ENCODE results near the gene ABCC10. TPM values are rescaled to one million over a fixed set of nuclear protein-coding genes. Genes with fewer than 3 reads are reported as not detected.

ABCC10 gene
- total and polyA plus RNA-seq, 9 donors: 8.9 to 34.9 (median 21.1) TPM

DNA sequence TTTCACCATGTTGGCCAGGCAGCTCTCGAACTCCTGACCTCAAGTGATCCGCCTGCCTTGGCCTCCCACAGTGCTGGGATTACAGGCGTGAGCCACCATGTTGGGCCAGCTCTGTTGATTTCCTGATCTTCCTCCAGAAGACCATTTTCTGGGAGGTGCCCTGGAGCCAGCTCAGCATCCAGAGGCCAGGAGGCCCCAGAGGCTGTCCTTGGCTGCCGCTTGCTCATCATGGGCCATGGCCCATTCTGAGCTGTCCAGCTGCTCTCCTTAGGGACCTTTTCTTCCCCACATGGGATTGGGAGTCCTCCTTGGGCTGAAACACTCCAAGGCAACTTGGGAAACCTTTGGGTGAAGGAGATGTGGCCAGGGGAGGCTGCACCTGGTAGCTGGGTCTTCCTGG, 67.4 kb downstream of the ABCC10 start:
- intact Hi-C loops (cut with DNase I): loop anchor here in 1 of 4 donors (10.0 kb wide), 1 partner anchor 230 kb away; no protein-coding TSS in a partner anchor
- Histone ChIP-seq H3K4me3 (no peak overlapping the region), H3K4me1 (ENCODE audit: insufficient read depth) (peaks cover 18% of the 10 kb centered on the region), H3K27me3 (no peaks in the 10 kb centered on the region), H3K27ac (no peak overlapping the region), H3K36me3 (no peaks in the 10 kb centered on the region), H3K9me3 (no peaks in the 10 kb centered on the region)
- WGBS, 3 donors: 96 to 98% (median 97%) methylated on average over 4 of the region's 4 CpGs
- DNase-seq: no peak
- TF ChIP-seq, protein P1, sequence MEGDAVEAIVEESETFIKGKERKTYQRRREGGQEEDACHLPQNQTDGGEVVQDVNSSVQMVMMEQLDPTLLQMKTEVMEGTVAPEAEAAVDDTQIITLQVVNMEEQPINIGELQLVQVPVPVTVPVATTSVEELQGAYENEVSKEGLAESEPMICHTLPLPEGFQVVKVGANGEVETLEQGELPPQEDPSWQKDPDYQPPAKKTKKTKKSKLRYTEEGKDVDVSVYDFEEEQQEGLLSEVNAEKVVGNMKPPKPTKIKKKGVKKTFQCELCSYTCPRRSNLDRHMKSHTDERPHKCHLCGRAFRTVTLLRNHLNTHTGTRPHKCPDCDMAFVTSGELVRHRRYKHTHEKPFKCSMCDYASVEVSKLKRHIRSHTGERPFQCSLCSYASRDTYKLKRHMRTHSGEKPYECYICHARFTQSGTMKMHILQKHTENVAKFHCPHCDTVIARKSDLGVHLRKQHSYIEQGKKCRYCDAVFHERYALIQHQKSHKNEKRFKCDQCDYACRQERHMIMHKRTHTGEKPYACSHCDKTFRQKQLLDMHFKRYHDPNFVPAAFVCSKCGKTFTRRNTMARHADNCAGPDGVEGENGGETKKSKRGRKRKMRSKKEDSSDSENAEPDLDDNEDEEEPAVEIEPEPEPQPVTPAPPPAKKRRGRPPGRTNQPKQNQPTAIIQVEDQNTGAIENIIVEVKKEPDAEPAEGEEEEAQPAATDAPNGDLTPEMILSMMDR (IDR thresholded peaks at IDR 0.05): no peak
- no peak for TF ChIP-seq POLR2A (IDR thresholded peaks at IDR 0.05)
- no peak for TF ChIP-seq EP300 (IDR thresholded peaks at IDR 0.05)

DNA sequence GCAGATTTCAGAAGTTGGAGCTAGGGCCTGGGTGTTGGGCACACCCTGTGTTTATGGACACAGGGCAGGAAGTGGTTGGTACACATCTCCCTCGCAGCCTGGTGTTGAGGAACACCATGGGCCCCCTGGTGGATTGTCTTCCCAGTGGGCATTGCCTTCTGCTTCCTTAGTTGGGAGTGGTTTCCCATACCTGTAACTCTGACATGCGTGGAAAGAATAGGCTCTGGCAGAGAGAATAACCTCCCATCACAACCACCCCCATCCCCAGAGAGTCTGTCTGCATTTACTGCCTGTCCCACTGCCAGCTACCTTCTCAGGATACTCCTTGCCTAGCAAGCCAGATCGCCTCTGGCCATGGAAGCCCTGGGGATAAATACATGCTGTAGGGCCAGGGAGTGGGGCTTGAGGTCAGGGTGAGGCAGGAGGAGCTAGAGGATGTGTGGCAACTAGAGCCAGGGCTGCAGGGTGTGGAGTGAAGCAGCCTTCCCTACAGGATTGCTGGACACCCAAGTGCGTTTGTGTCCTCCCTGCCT, 68.1 kb downstream of the ABCC10 start:
- H3K27ac ChIP-seq: no peak overlapping the region
- intact Hi-C loops (cut with DNase I): loop anchor here in 1 of 4 donors (10.0 kb wide), 1 partner anchor 231 kb away; no protein-coding TSS in a partner anchor

DNA sequence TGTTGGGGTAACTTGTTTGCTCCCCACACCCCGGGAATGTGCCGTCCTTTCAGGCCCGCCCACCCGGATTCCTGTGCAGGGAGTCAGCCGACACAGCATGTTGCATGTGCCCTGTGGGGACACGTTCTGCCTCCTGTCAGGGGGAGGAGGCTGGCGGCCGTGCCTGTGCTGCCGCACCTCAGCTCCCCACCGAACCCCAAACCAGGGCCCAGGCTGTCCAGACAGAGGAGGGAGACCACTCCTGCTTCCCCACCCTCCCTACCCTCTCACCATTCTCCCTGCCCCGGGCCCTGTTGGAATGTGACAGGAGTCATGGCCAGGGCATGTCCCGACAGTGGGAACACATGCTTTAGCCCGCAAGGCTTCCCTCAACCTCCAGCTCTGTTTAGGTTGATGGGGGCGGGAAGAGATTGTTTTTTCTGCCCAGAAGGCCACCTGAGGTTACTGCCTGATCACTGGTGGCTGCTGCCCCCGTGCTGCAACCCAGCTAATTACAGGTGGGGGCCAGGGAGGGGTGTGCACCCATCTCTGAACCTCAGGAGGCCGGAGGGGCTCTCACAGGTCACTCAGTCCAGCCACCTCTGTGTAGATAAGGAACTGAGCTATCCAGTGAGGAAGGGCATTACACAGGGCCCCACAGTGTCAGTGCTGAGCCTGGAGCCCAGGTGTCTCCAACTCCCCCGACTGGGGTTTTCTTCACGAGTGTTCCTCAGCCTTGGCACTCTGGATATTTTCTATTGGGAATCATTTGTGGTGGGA, 69.2 kb downstream of the ABCC10 start:
- Histone ChIP-seq H3K4me1 (ENCODE audit: insufficient read depth) (peaks cover 18% of the 10 kb centered on the region), H3K27me3 (no peaks in the 10 kb centered on the region), H3K9me3 (no peaks in the 10 kb centered on the region), H3K4me3 (no peak overlapping the region), H3K36me3 (no peaks in the 10 kb centered on the region), H3K27ac (no peak overlapping the region)
- 21 to 36% (median 23%) methylated on average over 17 to 18 of the region's 18 CpGs for WGBS, 3 donors
- DNase-seq: no peak
- intact Hi-C loops (cut with DNase I): loop anchor here in 1 of 4 donors (10.0 kb wide), 1 partner anchor 232 kb away; no protein-coding TSS in a partner anchor
- no peak for TF ChIP-seq POLR2A (IDR thresholded peaks at IDR 0.05)
- TF ChIP-seq EP300 (IDR thresholded peaks at IDR 0.05): no peak
- TF ChIP-seq, protein P1 (IDR thresholded peaks at IDR 0.05): peak in 2 of 3 donors; percentile 38 to 46

More for the DNA sequence above, 68.1 kb downstream of the ABCC10 start:
- TF ChIP-seq EP300 (IDR thresholded peaks at IDR 0.05) (no peak), POLR2A (IDR thresholded peaks at IDR 0.05) (no peak)
- TF ChIP-seq, protein P1 (IDR thresholded peaks at IDR 0.05): no peak
- Histone ChIP-seq H3K27me3 (no peaks in the 10 kb centered on the region), H3K4me1 (ENCODE audit: insufficient read depth) (peaks cover 18% of the 10 kb centered on the region), H3K9me3 (no peaks in the 10 kb centered on the region), H3K36me3 (no peaks in the 10 kb centered on the region), H3K4me3 (no peak overlapping the region)
- 68 to 79% (median 69%) methylated on average over 4 of the region's 4 CpGs for WGBS, 3 donors
- no peak for DNase-seq

DNA sequence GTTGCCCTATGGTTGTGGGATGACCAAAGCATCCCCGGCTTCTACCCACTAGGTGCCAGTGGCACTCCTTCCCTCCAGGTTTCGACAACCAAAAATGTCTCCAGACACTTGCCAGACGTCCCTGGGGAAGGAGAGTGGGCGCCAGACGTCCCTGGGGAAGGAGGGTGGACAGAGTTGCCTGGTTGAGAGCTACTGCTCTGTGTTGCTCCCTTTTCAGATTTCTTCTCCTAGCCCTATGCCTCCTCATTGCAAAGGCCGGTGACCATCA, 69.7 kb downstream of the ABCC10 start:
- DNase-seq: no peak
- Histone ChIP-seq H3K4me1 (ENCODE audit: insufficient read depth) (peaks cover 15% of the 10 kb centered on the region), H3K4me3 (no peak overlapping the region), H3K27me3 (no peaks in the 10 kb centered on the region), H3K27ac (no peak overlapping the region), H3K36me3 (no peaks in the 10 kb centered on the region), H3K9me3 (no peaks in the 10 kb centered on the region)
- intact Hi-C loops (cut with DNase I): loop anchor here in 1 of 4 donors (10.0 kb wide), 1 partner anchor 232 kb away; no protein-coding TSS in a partner anchor
- TF ChIP-seq, protein P1 (IDR thresholded peaks at IDR 0.05): no peak
- TF ChIP-seq EP300 (IDR thresholded peaks at IDR 0.05) (no peak), POLR2A (IDR thresholded peaks at IDR 0.05) (no peak)
- WGBS, 3 donors: 78 to 89% (median 86%) methylated on average over 6 of the region's 6 CpGs

Data from ovary (tissue), 9 donors.